HepG2 (cell line): Measurements from ENCODE around the gene IER5L. TPM values are rescaled to one million over a fixed set of nuclear protein-coding genes. Genes with fewer than 3 reads are reported as not detected.
A peak's percentile ranks its signal among the peaks of the same experiment; 100 is the strongest.

Experiments used
- ATAC-seq: fragments of 200-7000 bp; cut with Tn5 transposase; 3 replicates; pipeline ENCODE4 v1.9.1; 2020; ENCODE audit warnings: mild to moderate bottlenecking, moderate library complexity
- BruUV-seq: library from RNA; stranded (reverse); fragments of 400-500 nt; replicated peaks from 2 replicates; lab custom pipeline; 2021; lab: Mats Ljungman, UMichigan
- CTCF ChIA-PET: fragments of 300-600 bp; formaldehyde crosslinking; extraction: SDS; loops from one replicate; lab custom pipeline; 2021; ENCODE audit warnings: low total read pairs, inconsistent platforms, low intra/inter-chr PET ratio; lab: Yijun Ruan, JAX
- POLR2A ChIA-PET: fragments of 350-600 bp; sonication (Branson Sonifier 250); formaldehyde crosslinking; loops from one replicate; lab custom pipeline; 2020; ENCODE audit warnings: antibody characterized with exemption, inconsistent platforms; lab: Yijun Ruan, JAX
- DNase-seq: peaks from one replicate; pipeline ENCODE4 v3.0.0-alpha.2; 2015; ENCODE audit warnings: low spot score
- FAIRE-seq: peaks from 3 replicates; lab custom pipeline; 2011; peaks lifted over from hg19 to GRCh38; lab: Jason Lieb, UNC
- H2AFZ ChIP-seq: one replicate; pipeline ENCODE4 v1.6.1; 2011; ENCODE audit warnings: low read length, inconsistent platforms
- H3K27ac ChIP-seq: fragments of 300-600 bp; 3 replicates; pipeline ENCODE4 v1.8.0; 2011; ENCODE audit warnings: mixed run types, mild to moderate bottlenecking, mixed read lengths, low read length, inconsistent platforms; ENCODE audit not compliant: insufficient read depth; ENCODE audit errors: extremely low read length
- H3K27me3 ChIP-seq, 2 experiments: fragments of 200-600 bp in 1 of 2; 2 replicates in 1 of 2; 3 replicates in 1 of 2; pipeline versions ENCODE4 v1.6.0 to v1.8.0; 2011; ENCODE audit warnings: low read length in 2 of 2, mild to moderate bottlenecking in 2 of 2, moderate library complexity in 2 of 2, inconsistent platforms in 1 of 2; ENCODE audit not compliant: insufficient read depth in 2 of 2, control insufficient read depth in 1 of 2
- H3K36me3 ChIP-seq, 2 experiments: fragments of 200-600 bp in 1 of 2; replicated peaks in 1 of 2; 2 replicates in 1 of 2; 3 replicates in 1 of 2; pipeline versions ENCODE4 v1.5.1 to v1.8.0; 2011; ENCODE audit warnings: low read length in 2 of 2, inconsistent platforms in 1 of 2; ENCODE audit not compliant: insufficient read depth in 2 of 2, control insufficient read depth in 1 of 2
- H3K4me1 ChIP-seq: 2 replicates; pipeline ENCODE4 v1.5.1; 2012; ENCODE audit warnings: low read length, inconsistent platforms; ENCODE audit not compliant: insufficient read depth
- H3K4me2 ChIP-seq: 2 replicates; pipeline ENCODE4 v1.6.0; 2011; ENCODE audit warnings: low read depth, low read length, inconsistent platforms
- H3K4me3 ChIP-seq, 3 experiments: fragments of 200-600 bp in 1 of 3; sonication (generic), shearing (Covaris generic) in 1 of 3; replicated peaks in 1 of 3; 2 replicates each; pipeline ENCODE4 v1.5.1; 2011 to 2016; ENCODE audit warnings: low read length in 3 of 3, inconsistent platforms in 2 of 3, low read depth in 2 of 3, mild to moderate bottlenecking in 2 of 3, control low read depth in 1 of 3, mixed read lengths in 1 of 3; ENCODE audit not compliant: insufficient read depth in 1 of 3
- H3K79me2 ChIP-seq: one replicate; pipeline ENCODE4 v1.6.1; 2011; ENCODE audit warnings: low read length, inconsistent platforms; ENCODE audit not compliant: insufficient read depth
- H3K9ac ChIP-seq: 2 replicates; pipeline ENCODE4 v1.6.0; 2011; ENCODE audit warnings: mild to moderate bottlenecking, low read depth, low read length, inconsistent platforms; ENCODE audit not compliant: insufficient read depth
- H3K9me3 ChIP-seq: 2 replicates; pipeline ENCODE4 v1.5.1; 2012; ENCODE audit warnings: mild to moderate bottlenecking, low read length
- H4K20me1 ChIP-seq: 2 replicates; pipeline ENCODE4 v1.6.0; 2011; ENCODE audit warnings: inconsistent platforms, mild to moderate bottlenecking, low read length, moderate library complexity; ENCODE audit not compliant: insufficient read depth
- HNRNPL ChIP-seq: fragments of 200-400 bp; formaldehyde crosslinking; IDR thresholded peaks from 2 replicates; pipeline ENCODE4 v1.6.1; 2017; ENCODE audit warnings: mild to moderate bottlenecking, low read depth, low read length
- NR2C2 ChIP-seq: sonication (generic); formaldehyde crosslinking; IDR thresholded peaks from 2 replicates; pipeline ENCODE4 v1.4.0; 2020; ENCODE audit warnings: missing genetic modification reagents, mild to moderate bottlenecking, moderate library complexity, borderline replicate concordance
- SRSF9 ChIP-seq: fragments of 200-400 bp; formaldehyde crosslinking; IDR thresholded peaks from 2 replicates; pipeline ENCODE4 v1.6.1; 2018; ENCODE audit warnings: borderline replicate concordance, mild to moderate bottlenecking, low read depth, low read length; ENCODE audit not compliant: insufficient read depth, poor library complexity, severe bottlenecking
- TARDBP ChIP-seq: sonication (generic); formaldehyde crosslinking; IDR thresholded peaks from 2 replicates; pipeline ENCODE4 v1.8.0; 2022; ENCODE audit warnings: mild to moderate bottlenecking, missing genetic modification reagents
- ZNF20 ChIP-seq: sonication (generic); formaldehyde crosslinking; IDR thresholded peaks from 2 replicates; pipeline ENCODE4 v1.4.0; 2020; ENCODE audit warnings: mild to moderate bottlenecking, moderate library complexity, missing genetic modification reagents
- ZNF678 ChIP-seq: sonication (generic); formaldehyde crosslinking; IDR thresholded peaks from 2 replicates; pipeline ENCODE4 v1.4.0; 2020; ENCODE audit warnings: mild to moderate bottlenecking, missing genetic modification reagents
- ZSCAN20 ChIP-seq: sonication (generic); formaldehyde crosslinking; IDR thresholded peaks from 2 replicates; pipeline ENCODE4 v1.4.0; 2020; ENCODE audit warnings: missing genetic modification reagents, mild to moderate bottlenecking, borderline replicate concordance
- WGBS: methylation state at CpG from one replicate; pipeline ENCODE4 v1.1.6; 2017; ENCODE audit warnings: low lambda C conversion rate; 5-methylcytosine and 5-hydroxymethylcytosine counted together
- in situ Hi-C: cut with HindIII; loops from 2 replicates; pipeline ENCODE4 v1.10.0; 2017; ENCODE audit warnings: low pct_unique_long_range_greater_than_20kb; ENCODE audit not compliant: extremely low pct_ligation_motif_present
- intact Hi-C: fragments of 100-400 bp; cut with micrococcal nuclease; formaldehyde crosslinking; loops from one replicate; pipeline ENCODE4 v1.10.0; 2022; ENCODE audit not compliant: unreplicated experiment
- polyA plus RNA-seq, 8 experiments: library from polyadenylated mRNA; depleted of rRNA in 3 of 8; stranded (reverse) in 7 of 8; unstranded in 1 of 8; fragments of >200 nt; fragmentation: Illumina TruSeq in 4 of 8; extraction: Trizol in 4 of 8; gene quantifications; 2 replicates each; pipeline versions ENCODE4 v1.2.1 to v1.2.3, GENCODE V29; 2011 to 2016; ENCODE audit warnings: low read depth in 4 of 8, missing spikeins in 1 of 8, mixed read lengths in 1 of 8; ENCODE audit not compliant: insufficient read depth in 1 of 8
- total RNA-seq, 5 experiments: library from RNA; depleted of rRNA; stranded (reverse); fragments of >200 nt; fragmentation: Illumina TruSeq; extraction: Trizol; gene quantifications; 2 replicates each; pipeline ENCODE4 v1.2.3, GENCODE V29; 2016; ENCODE audit warnings: low read depth in 1 of 5

Gene IER5L
- total and polyA plus RNA-seq, 2 of the 13 experiments (the other 11 are each of a cell fraction or from before 2014, with no cell fraction given) = 1.8 to 3.3 TPM

DNA sequence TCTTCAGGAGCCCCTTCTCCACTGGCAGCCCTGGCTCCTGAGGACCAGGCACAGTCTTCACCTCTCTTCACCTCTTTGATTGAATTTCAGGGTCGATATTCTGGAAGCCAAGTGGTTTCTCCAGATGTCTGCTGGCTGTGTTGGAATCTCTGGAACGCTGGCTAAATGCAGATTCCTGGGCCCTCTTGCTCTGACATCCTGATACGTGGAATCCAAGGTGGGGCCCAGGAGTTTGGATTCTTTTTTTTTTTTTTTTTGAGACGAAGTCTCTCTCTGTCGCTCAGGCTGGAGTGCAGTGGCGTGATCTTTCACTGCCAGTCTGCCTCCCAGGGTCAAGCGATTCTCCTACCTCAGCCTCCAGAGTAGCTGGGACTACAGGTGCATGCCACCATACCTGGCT lies 26.8 kb upstream of the IER5L start (continued):
- TF ChIP-seq ZNF20 = no peak
- no peak for TF ChIP-seq TARDBP (CRISPR knock-in tag)
- no peak for TF ChIP-seq SRSF9
- no peak for TF ChIP-seq ZSCAN20
- TF ChIP-seq NR2C2 (CRISPR knock-in tag) = no peak

DNA sequence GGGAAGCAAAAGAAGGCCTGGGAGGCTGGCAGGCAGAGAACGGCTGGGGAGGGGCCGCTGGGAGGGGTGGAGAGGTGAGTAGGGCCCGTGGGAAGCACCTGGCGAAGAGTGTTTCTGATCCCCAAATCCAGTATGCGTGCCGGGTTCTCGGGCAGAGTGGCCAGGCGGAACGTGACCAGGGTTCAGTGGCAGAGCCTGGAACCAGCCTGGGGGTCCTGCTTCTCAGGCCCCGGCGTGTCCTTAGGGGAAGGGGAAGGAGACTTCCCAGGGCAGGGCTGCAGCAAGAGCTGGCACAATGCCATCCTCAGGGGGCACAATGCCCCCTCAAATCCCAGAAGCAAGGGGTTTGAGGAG lies 25.5 kb upstream of the IER5L start:
- Histone ChIP-seq H2AFZ (no peak overlapping the region), H3K27ac (no peak overlapping the region), H3K4me3 (no peak overlapping the region), H4K20me1 (no peaks in the 10 kb centered on the region), H3K9ac (no peak overlapping the region), H3K9me3 (no peaks in the 10 kb centered on the region), H3K4me2 (no peak overlapping the region), H3K79me2 (no peaks in the 10 kb centered on the region), H3K27me3 (peaks cover 2 to 24% of the 10 kb centered on the region in 2 experiments; a peak in 4 of 5 replicates), H3K4me1 (peaks cover 17% of the 10 kb centered on the region), H3K36me3 (no peaks in the 10 kb centered on the region)
- DNase-seq (no peak), ATAC-seq (no peak), FAIRE-seq (no peak)
- ChIA-PET CTCF (no interaction called here), POLR2A (no interaction called here)
- 57% methylated on average over 10 of the region's 11 CpGs for WGBS
- in situ Hi-C loops = no loop called here
- 0 out of 2 replicates have a peak, but pooled peaks have one; percentile 16 for TF ChIP-seq HNRNPL
- no peak for TF ChIP-seq ZNF678 (CRISPR knock-in tag)
- intact Hi-C loops = no loop called here
- no TSS peak for BruUV-seq
